Fibroblast of lung (primary cell): Measurements from ENCODE around the gene HHAT. TPM values are rescaled to one million over a fixed set of nuclear protein-coding genes. Genes with fewer than 3 reads are reported as not detected.

ENCODE experiments used
- DNase-seq, 2 donors: peaks; one replicate each; pipeline versions ENCODE4 v3.0.0 to v3.0.0-alpha.2; 2010; ENCODE audit warnings: low read depth in 2 of 2
- H2AFZ ChIP-seq: 2 replicates; pipeline ENCODE4 v1.5.1; 2012; ENCODE audit warnings: low read length, control low read depth, inconsistent platforms
- H3K27ac ChIP-seq: 2 replicates; pipeline ENCODE4 v1.5.1; 2011; ENCODE audit warnings: low read length, control low read depth; ENCODE audit not compliant: insufficient read depth
- H3K27me3 ChIP-seq: 2 replicates; pipeline ENCODE4 v1.5.1; 2011; ENCODE audit warnings: mild to moderate bottlenecking, low read length; ENCODE audit not compliant: control insufficient read depth, insufficient read depth
- H3K36me3 ChIP-seq: 2 replicates; pipeline ENCODE4 v1.5.1; 2011; ENCODE audit warnings: low read length; ENCODE audit not compliant: control insufficient read depth, insufficient read depth
- H3K4me1 ChIP-seq: 2 replicates; pipeline ENCODE4 v1.5.1; 2011; ENCODE audit warnings: low read length; ENCODE audit not compliant: control insufficient read depth, insufficient read depth; ENCODE audit errors: extremely low read depth
- H3K4me2 ChIP-seq: 2 replicates; pipeline ENCODE4 v1.5.1; 2011; ENCODE audit warnings: low read length, control low read depth; ENCODE audit not compliant: insufficient read depth; ENCODE audit errors: extremely low read depth
- H3K4me3 ChIP-seq, 4 experiments: fragments of 200-600 bp in 1 of 4; sonication (generic) in 1 of 4; replicated peaks in 1 of 4; 2 replicates each; pipeline ENCODE4 v1.5.1; 2011 to 2016; ENCODE audit warnings: low read length in 4 of 4, low read depth in 3 of 4, mild to moderate bottlenecking in 3 of 4, control low read depth in 2 of 4, inconsistent platforms in 1 of 4, mixed read lengths in 1 of 4; ENCODE audit not compliant: insufficient read depth in 1 of 4; ENCODE audit errors: control extremely low read depth in 1 of 4
- H3K79me2 ChIP-seq: 2 replicates; pipeline ENCODE4 v1.5.1; 2012; ENCODE audit warnings: mild to moderate bottlenecking, low read length, inconsistent platforms; ENCODE audit not compliant: control insufficient read depth, insufficient read depth
- H3K9ac ChIP-seq: 2 replicates; pipeline ENCODE4 v1.5.1; 2011; ENCODE audit warnings: mild to moderate bottlenecking, low read length, control low read depth; ENCODE audit not compliant: insufficient read depth
- H3K9me3 ChIP-seq: 2 replicates; pipeline ENCODE4 v1.5.1; 2012; ENCODE audit warnings: low read depth, low read length; ENCODE audit not compliant: control insufficient read depth, insufficient read depth
- H4K20me1 ChIP-seq: 2 replicates; pipeline ENCODE4 v1.5.1; 2011; ENCODE audit warnings: low read length; ENCODE audit not compliant: control insufficient read depth, insufficient read depth; ENCODE audit errors: extremely low read depth
- EZH2 ChIP-seq: IDR thresholded peaks from 2 replicates; pipeline ENCODE4 v1.5.1; 2012; ENCODE audit warnings: low read length, control low read depth, mild to moderate bottlenecking; ENCODE audit errors: missing control alignments
- polyA plus RNA-seq, 2 donors: library from polyadenylated mRNA; depleted of rRNA in 1 of 2; stranded (reverse) in 1 of 2; unstranded in 1 of 2; fragments of >200 nt; gene quantifications; 2 replicates each; pipeline ENCODE4 v1.2.1, GENCODE V29; 2011 to 2012; ENCODE audit warnings: missing spikeins in 1 of 2
- total RNA-seq: library from RNA; depleted of rRNA; stranded (reverse); fragments of >200 nt; gene quantifications from 2 replicates; pipeline ENCODE4 v1.2.1, GENCODE V29; 2014
- TF ChIP-seq, protein P1 (sequence below), 2 donors: IDR thresholded peaks in 1 of 2; conservative IDR thresholded peaks in 1 of 2; 1 replicate in 1 of 2; 2 replicates in 1 of 2; pipeline ENCODE4 v1.5.1; 2011 to 2012; ENCODE audit warnings: low read length in 2 of 2, control low read depth in 1 of 2, inconsistent platforms in 1 of 2, low read depth in 1 of 2, mild to moderate bottlenecking in 1 of 2

The HHAT gene
- total and polyA plus RNA-seq, 2 donors (not counting 1 experiment from before 2014, with no cell fraction given), result 3.6 to 4.8 TPM

DNA sequence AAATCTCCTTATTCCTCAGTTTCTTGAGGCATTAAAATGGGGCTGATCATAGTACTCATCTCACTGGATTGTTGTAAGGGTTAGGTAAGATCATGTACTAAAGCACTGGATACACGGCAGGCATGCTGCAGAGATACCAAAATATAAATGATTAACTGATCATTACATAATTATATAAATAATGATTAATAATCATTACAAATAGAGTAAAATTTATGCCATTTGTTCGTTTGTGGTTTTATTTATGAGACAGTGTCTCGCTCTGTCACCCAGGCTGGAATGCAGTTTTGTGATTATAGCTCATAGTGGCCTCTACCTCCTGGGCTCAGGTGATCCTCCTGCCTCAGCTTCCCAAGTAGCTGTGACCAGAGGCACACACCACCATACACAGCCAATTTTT is 140.7 kb downstream of the HHAT start:
- Histone ChIP-seq H3K27ac (no peak overlapping the region), H3K27me3 (no peaks in the 10 kb centered on the region), H3K4me3 (no peak overlapping the region), H3K9ac (no peak overlapping the region), H3K36me3 (no peaks in the 10 kb centered on the region), H2AFZ (no peak overlapping the region), H3K4me1 (no peaks in the 10 kb centered on the region), H3K79me2 (no peaks in the 10 kb centered on the region), H4K20me1 (no peaks in the 10 kb centered on the region), H3K9me3 (no peaks in the 10 kb centered on the region), H3K4me2 (no peak overlapping the region)
- TF ChIP-seq, protein P1, sequence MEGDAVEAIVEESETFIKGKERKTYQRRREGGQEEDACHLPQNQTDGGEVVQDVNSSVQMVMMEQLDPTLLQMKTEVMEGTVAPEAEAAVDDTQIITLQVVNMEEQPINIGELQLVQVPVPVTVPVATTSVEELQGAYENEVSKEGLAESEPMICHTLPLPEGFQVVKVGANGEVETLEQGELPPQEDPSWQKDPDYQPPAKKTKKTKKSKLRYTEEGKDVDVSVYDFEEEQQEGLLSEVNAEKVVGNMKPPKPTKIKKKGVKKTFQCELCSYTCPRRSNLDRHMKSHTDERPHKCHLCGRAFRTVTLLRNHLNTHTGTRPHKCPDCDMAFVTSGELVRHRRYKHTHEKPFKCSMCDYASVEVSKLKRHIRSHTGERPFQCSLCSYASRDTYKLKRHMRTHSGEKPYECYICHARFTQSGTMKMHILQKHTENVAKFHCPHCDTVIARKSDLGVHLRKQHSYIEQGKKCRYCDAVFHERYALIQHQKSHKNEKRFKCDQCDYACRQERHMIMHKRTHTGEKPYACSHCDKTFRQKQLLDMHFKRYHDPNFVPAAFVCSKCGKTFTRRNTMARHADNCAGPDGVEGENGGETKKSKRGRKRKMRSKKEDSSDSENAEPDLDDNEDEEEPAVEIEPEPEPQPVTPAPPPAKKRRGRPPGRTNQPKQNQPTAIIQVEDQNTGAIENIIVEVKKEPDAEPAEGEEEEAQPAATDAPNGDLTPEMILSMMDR (conservative IDR thresholded peaks at IDR 0.05 in 1 of 2, IDR thresholded peaks at IDR 0.05 in 1 of 2; ENCODE audit: low read depth in 1 of 2, low read length in 2 of 2), result no peak
- TF ChIP-seq EZH2, result no peak
- no peak for DNase-seq

DNA sequence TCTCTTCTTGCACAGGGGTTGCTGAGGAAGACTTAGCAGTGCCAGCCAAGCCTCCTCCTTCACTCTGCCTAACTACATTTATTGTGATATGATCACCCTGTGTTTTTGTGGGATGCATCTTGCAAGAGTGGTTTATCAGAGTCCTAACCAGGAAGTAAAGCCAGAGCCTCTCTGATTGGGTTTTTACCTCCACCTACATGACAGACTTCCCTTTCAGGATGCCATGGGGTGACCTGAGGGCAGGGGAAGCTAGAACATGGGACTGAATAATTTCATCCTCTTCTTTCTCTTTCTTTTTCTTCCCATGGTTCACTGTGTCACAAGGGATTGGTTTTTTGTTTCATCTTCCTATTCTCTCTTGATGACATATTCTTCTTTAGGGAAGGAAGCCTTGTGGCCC is 146.6 kb downstream of the HHAT start:
- TF ChIP-seq, protein P1 (conservative IDR thresholded peaks at IDR 0.05 in 1 of 2, IDR thresholded peaks at IDR 0.05 in 1 of 2; ENCODE audit: low read depth in 1 of 2, low read length in 2 of 2), result no peak
- no peak for TF ChIP-seq EZH2
- H3K36me3 ChIP-seq, result no peaks in the 10 kb centered on the region
- no peak overlapping the region for H3K4me2 ChIP-seq
- H3K4me1 ChIP-seq, result no peaks in the 10 kb centered on the region
- DNase-seq, result no peak
- no peak overlapping the region for H2AFZ ChIP-seq
- H3K79me2 ChIP-seq, result no peaks in the 10 kb centered on the region
- H3K9me3 ChIP-seq, result no peaks in the 10 kb centered on the region
- no peak overlapping the region for H3K4me3 ChIP-seq
- no peaks in the 10 kb centered on the region for H3K27me3 ChIP-seq
- H3K27ac ChIP-seq, result no peak overlapping the region
- no peaks in the 10 kb centered on the region for H4K20me1 ChIP-seq
- no peak overlapping the region for H3K9ac ChIP-seq

DNA sequence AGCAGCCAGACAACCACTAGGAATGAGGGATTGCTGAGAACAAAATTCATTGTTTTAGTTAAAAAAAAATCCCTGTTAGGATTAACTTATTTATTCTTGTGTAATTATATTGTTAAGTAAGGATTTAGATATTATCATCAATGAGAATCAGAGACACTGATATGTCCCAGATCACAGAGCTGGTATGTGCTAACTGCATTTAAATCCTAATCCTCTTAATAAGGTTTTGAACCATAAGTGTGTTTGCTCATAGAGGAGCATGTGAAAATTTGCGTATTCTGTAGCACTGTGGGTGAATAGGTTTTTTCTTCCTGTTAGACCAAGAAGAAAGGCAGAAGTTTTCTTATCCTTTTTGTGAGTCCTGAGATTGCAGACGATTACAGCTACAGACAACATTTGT is 147.1 kb downstream of the HHAT start:
- no peaks in the 10 kb centered on the region for H3K27me3 ChIP-seq
- H3K4me1 ChIP-seq, result no peaks in the 10 kb centered on the region
- H4K20me1 ChIP-seq, result no peaks in the 10 kb centered on the region
- no peaks in the 10 kb centered on the region for H3K36me3 ChIP-seq
- no peaks in the 10 kb centered on the region for H3K79me2 ChIP-seq
- TF ChIP-seq, protein P1 (conservative IDR thresholded peaks at IDR 0.05 in 1 of 2, IDR thresholded peaks at IDR 0.05 in 1 of 2; ENCODE audit: low read depth in 1 of 2, low read length in 2 of 2), result no peak
- no peak for TF ChIP-seq EZH2
- H3K9me3 ChIP-seq, result no peaks in the 10 kb centered on the region
- no peak overlapping the region for H2AFZ ChIP-seq
- H3K4me2 ChIP-seq, result no peak overlapping the region
- no peak overlapping the region for H3K4me3 ChIP-seq
- H3K27ac ChIP-seq, result no peak overlapping the region
- no peak overlapping the region for H3K9ac ChIP-seq
- no peak for DNase-seq
